ENCODE data around the gene PRKCE.

Gene PRKCE

GRCh38 chr2:45741161-45741850 lies 89.8 kb downstream of the PRKCE start:
- no peak for TF ChIP-seq CTCF (conservative IDR thresholded peaks at IDR 0.05; ENCODE audit: control insufficient read depth, insufficient read depth, low read depth, low read length)
- peak; percentile 81 for DNase-seq (ENCODE audit: low read depth)
- no peak overlapping the region for H3K4me3 ChIP-seq (ENCODE audit: control insufficient read depth, low read depth, low read length)

- peak; percentile 20 for TF ChIP-seq CTCF (conservative IDR thresholded peaks at IDR 0.05; ENCODE audit: control insufficient read depth, insufficient read depth, low read depth, low read length)
- peak; percentile 95 for DNase-seq (ENCODE audit: low read depth)
- H3K4me3 ChIP-seq (ENCODE audit: control insufficient read depth, low read depth, low read length): peak overlapping the region; percentile 19
These were observed 92.3 kb downstream of the PRKCE start for GRCh38 chr2:45743531-45744396.

- peak; percentile 36 for DNase-seq (ENCODE audit: low read depth)
- TF ChIP-seq CTCF (conservative IDR thresholded peaks at IDR 0.05; ENCODE audit: control insufficient read depth, insufficient read depth, low read depth, low read length): no peak
- no peak overlapping the region for H3K4me3 ChIP-seq (ENCODE audit: control insufficient read depth, low read depth, low read length)
These were observed 93.8 kb downstream of the PRKCE start for GRCh38 chr2:45745231-45745630.

GRCh38 chr2:45746888-45747287 lies 95.4 kb downstream of the PRKCE start:
- H3K4me3 ChIP-seq (ENCODE audit: control insufficient read depth, low read depth, low read length): no peak overlapping the region
- DNase-seq (ENCODE audit: low read depth): no peak
- TF ChIP-seq CTCF (conservative IDR thresholded peaks at IDR 0.05; ENCODE audit: control insufficient read depth, insufficient read depth, low read depth, low read length): no peak

- no peak for DNase-seq (ENCODE audit: low read depth)
- no peak overlapping the region for H3K4me3 ChIP-seq (ENCODE audit: control insufficient read depth, low read depth, low read length)
- TF ChIP-seq CTCF (conservative IDR thresholded peaks at IDR 0.05; ENCODE audit: control insufficient read depth, insufficient read depth, low read depth, low read length): no peak
These were observed 95.9 kb downstream of the PRKCE start for GRCh38 chr2:45747363-45747762.

GRCh38 chr2:45748239-45748638 lies 96.8 kb downstream of the PRKCE start:
- no peak overlapping the region for H3K4me3 ChIP-seq (ENCODE audit: control insufficient read depth, low read depth, low read length)
- peak; percentile 99 for DNase-seq (ENCODE audit: low read depth)
- TF ChIP-seq CTCF (conservative IDR thresholded peaks at IDR 0.05; ENCODE audit: control insufficient read depth, insufficient read depth, low read depth, low read length): no peak
